GM21381 (cell line): ENCODE data around the gene CCIN.

Source experiments
- ATAC-seq: cut with Tn5 transposase; IDR thresholded peaks from one replicate; pipeline ENCODE4 v1.9.1; 2021; ENCODE audit warnings: mild to moderate bottlenecking, moderate library complexity; ENCODE audit not compliant: unreplicated experiment

The CCIN gene

DNA sequence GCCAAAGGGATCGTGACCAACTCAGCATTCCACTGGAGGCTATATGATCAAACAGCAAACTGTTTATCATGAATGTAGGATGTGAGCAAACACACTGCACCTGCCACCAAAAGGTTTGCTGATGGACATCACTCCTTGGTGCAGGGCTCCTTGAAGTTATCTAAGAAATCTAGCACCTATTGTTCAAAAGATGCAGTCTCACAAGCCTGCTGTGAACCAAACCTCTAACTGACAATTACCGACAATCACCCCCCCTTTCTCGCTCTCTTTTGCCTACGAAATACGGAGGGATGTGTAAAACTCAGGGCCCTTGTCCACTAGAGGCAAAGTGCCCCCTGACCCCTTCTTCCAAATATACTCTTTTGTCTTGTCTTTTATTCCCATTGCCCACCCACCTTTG is 19.0 kb downstream of the CCIN start:
- no peak for ATAC-seq

DNA sequence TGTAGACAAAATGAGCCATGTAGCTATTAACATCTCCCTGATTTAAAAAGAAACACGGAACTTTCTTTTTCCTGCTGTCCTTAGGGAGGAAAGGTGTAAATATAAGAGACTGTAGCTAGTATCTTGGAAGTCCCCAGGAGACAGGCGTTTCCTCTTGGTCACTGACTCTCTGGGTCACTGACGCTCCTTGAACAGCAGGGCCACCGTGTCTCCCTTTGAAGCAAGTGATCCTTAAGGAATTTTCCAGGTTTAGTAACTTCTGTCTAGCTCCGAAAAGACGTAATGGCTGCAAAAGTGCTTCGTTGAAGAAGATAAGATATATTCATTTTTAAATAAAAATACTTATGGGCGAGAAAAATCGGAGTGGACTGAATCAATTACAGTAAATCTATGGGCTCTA is 20.8 kb downstream of the CCIN start:
- no peak for ATAC-seq

DNA sequence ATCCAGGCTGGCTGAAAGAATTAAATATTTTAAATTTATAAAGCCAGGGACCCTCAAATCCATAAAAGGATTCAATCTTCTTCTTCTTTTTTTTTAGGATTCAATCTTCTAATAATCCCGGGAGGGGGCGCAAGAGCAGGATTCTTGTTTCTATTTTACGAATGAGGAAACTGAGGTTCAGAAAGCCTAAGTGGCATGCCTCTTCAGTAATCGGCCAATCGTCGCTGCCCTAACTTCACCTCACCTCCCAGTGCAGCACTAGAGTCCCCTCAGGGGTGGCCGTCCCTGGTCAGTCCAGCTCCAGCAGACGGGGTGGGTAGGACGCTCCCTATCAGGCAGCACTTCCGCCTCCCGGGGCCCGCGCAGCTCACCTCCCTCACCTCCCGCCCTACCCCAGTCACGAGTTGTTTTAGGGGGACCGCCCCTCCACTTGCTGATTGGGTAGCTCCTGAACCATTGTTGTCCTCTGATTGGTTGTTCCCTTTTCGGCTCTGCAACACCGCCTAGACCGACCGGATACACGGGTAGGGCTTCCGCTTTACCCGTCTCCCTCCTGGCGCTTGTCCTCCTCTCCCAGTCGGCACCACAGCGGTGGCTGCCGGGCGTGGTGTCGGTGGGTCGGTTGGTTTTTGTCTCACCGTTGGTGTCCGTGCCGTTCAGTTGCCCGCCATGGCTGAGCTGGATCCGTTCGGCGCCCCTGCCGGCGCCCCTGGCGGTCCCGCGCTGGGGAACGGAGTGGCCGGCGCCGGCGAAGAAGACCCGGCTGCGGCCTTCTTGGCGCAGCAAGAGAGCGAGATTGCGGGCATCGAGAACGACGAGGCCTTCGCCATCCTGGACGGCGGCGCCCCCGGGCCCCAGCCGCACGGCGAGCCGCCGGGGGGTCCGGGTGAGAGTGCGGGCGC is 21.5 kb downstream of the CCIN start, which contains the start of gene CLTA:
Gene CLTA (plus strand): TSS at position 534 of the 902 bp plus-strand sequence. CDS start 136 bp downstream, at position 670.
- ATAC-seq = peak; percentile 93

DNA sequence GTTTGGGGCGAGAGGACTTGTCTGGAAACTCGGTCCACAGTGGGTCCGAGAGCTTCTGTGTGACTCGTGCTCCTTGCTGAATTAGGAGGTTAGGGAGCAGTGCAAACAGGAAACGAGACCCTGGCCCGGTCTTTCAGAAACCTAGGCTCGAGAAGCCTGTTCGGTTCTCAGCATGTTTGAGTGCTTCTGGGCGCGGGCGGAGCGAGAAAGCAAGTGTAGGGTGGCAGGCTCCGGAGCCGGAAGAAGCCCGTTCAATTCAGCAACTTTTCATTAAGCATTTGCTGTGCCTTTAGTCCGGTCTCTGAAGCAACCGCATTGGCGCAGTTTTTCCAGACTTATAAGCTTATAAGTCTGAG is 22.1 kb downstream of the CCIN start:
- ATAC-seq = no peak

DNA sequence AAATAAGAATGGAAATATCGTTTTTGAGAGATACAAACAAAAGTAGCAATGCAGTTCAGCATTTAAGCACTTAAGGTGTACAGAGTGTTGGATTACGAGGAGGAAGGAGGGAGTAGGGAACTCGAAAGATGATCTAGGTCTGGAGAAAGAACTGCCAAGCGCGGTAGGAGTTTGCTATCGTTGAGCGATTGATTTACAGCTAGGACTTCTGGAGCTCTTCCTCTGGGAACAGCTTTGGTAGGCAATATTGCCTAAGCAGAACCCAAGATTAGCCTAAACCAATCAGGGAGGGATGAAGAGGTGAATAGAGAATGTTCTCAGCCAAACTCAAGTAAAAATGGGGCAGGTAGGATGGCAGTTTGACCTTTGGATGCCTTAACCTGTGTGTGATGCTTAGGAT is 22.5 kb downstream of the CCIN start:
- no peak for ATAC-seq

DNA sequence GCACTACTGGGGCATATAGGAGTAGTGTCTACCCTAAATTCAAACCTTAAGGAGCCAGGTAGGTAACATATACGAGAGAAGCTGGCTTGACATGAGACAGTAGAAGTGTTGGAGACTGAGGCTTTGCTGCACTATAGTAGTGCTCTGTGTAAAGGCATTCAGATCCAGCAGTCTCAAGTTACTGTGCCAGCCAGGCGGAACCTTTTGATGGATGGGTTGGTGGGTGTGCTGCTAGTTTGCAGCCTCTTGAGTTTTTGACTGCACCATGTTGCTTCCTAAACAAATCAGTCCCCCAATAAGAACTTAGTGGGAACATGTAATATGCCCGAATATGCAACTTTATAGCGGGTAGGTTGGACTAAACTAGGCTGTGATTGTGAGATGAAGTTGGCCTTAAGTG is 23.0 kb downstream of the CCIN start:
- ATAC-seq = no peak

DNA sequence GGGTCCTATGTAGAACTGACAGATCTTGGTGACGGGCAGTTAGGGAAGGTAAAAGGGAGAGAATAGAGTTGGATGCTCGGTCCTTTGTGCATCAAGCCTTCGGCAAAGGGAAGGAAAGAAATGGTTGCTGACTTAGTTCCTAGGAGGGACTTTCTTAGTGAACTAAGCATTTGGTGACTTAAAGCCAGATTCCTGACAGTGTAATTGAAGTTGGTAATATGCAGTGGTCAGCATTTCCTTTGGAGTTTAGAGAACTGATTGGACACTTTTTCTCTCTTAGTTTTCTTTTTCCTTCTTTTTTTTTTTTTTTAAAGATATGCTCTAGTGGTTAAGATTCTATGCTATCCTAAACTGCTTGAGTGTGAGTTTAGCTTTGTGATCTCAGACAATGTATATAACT is 23.8 kb downstream of the CCIN start:
- no peak for ATAC-seq

DNA sequence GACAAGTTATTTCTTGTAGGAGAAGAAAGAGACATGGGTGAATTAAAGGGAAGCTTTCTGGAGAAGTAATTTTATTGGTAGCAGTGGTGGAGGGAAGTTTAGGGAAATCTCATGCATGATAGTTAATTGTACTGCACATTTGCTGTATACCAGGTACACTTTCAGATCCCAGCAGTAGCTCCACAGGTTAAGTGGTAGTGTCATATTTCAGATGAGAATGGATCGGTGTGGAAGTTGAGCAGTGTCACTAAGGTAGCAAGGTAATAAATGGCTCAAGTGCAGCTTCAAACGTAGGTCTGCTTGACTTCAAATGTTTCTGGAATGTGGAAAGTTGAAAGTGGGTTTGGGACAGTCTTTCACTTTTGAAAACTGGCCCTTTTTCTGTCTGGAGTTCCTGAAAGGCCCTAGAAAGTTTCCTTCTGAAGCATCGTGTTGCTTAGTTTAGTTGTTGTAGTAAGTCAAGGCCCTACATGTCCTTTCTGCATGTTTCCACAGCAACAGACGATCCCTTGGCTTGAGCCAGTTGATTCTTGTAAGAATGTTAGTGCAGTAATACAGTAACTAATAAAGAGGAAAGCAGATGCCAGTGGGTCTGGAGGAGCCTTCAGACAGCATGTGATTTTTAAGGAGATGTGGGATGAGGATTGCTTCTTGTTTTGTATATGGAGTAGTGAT is 25.3 kb downstream of the CCIN start:
- ATAC-seq = no peak

DNA sequence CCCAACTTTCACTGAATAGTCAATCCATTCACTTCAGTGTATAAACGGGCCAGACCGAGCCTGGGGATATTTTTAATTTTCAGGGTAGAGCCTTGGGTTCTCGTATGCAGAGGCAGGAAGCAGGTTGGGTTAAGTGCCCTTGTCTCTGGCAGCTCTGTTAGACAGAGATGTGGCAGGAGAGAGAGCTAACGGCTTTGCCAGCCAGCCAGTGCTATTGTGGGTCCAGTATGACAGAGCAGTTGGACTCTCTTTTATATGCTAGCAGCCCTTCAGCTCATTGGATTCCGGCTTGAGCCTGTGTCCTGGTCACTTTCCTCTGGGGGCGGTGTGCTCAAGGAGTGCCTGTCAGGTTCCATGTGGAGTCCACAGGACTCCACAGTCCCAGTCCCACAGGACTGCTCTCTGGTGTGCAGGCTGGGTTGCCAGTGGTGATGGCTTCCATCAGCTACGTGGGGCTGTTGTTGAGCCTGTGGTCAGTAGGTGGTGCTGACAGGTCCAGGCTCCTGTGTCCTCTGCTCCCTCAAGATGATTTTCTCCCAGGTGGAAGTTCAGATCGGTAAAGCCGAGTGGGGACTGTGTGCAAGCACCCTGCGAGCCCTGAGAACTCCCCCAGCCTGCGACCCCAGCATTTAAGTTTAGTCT is 35.8 kb downstream of the CCIN start:
- no peak for ATAC-seq

DNA sequence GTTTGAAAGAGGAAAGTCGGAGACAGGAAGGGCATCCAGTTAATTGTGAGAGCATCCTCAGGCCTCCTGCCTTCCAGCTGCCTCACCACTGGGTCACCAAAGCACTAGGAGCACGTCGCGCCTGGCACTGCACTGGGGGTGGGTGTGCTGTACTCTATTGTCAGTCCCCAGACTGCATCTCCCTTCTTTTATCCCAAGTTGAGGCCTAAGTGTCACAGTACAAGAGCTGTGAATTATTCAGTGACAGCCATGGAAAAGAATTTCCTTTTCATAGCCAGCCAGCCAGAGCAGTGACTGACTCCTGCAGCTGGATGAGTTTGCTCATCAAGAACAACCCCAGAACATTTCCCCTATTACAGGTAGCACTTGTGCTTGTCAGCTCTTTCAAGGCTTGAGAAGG is 37.8 kb downstream of the CCIN start:
- ATAC-seq = no peak

DNA sequence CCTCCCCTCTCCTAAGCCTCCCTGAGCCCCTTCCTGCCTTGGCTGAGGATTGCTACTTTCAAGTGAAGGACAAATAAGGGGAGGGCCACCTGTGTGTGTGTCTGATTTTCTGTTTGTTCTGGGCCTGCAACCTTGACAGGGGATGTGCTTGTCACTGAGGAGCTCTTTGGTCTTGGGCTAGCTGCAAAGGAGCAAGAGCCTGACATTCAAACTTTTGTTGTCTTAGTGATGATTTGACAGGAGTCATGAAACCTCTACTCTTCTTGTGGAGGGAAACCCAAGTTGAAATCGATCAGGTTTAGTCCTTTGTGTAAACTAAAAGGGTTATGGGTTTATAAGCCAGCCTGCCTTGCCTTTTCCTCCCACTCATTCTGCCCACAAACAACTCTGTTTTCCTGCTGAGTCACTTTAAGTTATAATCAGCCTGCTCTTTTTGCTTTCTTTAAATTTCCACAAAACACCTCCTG is 38.4 kb downstream of the CCIN start:
- ATAC-seq = no peak

DNA sequence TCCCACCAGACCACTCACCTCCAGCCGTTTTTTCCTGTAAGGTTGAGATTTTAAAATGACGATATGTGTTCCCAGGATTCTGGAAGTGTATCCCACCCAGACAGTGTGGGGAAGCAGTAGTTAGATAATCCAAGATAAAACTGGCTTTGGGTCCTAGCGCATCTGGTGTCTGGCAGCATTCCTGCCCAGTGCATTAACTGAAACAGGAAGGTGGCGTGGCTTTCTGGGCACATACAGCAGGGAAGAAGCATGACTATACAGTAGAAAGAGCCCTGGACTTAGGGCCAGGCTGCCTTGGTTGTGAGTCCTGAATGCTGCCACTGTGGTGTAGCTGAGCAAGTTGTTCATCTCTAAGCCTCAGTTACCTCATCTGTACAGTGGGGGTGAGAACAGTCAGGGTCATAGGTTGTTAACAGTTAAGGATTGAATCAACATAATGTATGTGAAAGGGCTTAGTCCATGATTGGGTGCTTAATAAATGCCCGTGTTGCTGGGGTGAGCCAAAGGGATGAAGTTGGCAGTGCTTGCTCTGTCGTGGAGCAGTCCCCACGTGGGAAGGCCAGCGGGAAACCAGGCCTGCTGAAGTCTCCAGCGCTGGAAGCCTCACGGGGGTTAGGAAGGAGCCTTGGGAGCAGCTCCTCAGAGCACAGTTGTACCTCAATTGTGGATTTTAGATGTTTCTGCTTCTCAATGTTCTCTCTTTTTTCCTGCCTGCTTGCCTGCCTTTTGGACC is 39.5 kb downstream of the CCIN start:
- no peak for ATAC-seq

DNA sequence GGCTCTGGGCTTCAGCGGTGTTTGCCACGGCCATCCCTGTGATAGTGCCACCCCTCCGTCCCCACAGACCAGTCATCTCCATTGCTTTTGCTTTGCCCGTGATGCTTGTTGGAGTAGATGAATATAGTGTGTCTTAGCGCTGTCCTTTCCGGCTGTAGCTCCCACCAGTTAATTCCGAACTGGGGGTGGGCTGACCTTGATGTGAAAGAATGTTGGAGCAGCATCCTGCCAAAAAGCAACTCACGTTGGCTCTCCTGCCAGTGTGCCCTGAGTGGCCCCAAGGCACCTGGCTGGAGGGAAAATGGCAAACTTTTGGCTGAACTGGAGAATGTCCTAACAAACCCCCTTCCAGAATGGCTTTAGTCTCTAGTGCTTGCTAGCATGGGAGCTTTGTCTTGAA is 41.5 kb downstream of the CCIN start:
- no peak for ATAC-seq

DNA sequence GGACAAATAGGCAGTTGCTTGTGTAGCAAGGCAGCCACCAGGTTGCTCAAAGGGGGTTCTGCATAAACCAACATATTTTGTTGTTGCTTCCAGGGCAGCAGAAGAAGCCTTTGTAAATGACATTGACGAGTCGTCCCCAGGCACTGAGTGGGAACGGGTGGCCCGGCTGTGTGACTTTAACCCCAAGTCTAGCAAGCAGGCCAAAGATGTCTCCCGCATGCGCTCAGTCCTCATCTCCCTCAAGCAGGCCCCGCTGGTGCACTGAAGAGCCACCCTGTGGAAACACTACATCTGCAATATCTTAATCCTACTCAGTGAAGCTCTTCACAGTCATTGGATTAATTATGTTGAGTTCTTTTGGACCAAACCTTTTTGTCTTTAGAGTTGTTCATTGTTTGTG is 42.3 kb downstream of the CCIN start:
- ATAC-seq = no peak

DNA sequence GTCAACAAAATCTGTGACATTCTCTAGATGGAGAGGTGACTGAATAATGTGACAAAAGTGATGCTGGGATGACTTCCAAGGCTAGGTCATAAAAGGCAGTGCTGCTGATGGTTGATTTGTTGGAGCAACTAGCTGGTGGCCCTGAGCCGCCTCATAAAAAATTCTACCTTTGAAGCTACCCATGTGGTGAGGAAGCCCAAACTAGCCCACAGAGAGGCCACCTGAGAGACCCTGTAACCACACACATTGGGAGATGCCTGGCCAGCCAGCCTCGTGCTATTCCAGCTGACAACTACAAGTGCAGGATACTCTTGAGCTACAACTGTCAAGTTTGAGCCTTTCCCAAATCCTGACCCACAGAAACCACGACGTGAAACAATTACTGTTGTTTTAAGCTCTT is 44.2 kb downstream of the CCIN start:
- no peak for ATAC-seq

DNA sequence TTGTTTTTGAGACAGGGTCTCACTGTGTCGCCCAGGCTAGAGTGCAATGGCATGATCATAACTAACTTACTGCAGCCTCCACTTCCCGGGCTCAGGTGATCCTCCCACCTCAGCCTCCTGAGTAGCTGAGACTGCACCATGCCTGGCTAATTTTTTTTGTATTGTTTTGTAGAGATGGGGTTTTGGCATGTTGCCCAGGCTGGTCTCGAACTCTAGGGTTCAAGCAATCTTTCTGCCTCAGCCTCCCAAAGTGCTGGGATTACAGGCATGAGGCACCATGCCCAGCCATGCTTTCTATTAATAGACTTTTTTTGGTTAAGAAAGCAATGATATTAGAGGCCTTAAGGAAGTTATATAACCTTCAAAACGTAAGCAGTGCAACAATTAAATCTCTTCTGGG is 44.8 kb downstream of the CCIN start:
- ATAC-seq = no peak

DNA sequence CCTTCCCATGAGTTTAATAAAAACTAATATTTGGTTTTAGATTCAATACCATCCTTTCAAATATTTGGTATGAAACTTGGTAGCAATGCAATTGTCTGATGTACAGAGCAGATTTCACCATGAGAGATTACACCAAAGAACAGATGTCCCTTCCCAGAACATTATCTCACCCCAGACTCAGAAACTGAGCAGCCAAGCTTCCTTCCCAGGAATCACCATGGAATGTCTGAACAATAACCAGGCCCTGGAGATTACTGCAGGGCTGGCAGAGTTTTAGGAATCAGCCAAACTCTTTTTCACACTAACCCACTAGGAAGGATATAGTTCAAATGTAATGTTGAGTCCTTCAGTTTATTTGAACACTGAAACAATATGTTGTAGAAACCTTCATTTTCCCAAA is 45.4 kb downstream of the CCIN start:
- ATAC-seq = no peak

DNA sequence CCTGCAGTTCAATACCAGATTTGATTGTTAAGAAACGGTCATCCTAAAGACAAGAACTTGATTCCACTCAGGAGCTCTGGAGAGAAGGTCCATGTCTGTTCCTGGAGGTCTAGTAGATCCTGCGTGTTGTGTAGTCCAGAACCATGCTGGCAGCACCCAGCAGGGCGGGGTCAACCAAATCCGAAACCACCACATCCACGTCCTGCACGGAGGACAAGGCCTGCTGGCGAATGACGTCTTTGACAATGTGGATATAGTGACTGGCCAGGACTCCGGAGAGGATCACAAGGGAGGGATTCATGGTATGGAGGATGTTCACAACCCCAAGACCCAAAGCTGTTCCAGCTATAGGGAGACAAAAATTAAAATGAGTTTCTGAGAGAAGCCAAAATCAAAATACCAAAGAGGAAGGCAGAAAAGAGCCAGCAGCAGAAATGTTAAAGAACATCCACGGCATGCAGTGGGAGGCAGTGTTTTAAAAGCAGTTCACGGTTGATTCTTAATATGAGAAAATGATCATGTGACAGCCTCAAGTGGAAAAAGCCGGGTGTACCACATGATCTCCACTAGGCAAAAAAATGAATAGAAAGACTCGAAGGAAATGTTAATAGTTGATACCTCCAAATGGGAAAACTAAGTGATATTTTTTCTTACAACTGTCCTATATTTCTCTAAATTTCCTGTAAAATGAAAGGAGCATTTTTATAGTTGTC is 48.2 kb downstream of the CCIN start:
- ATAC-seq = no peak

DNA sequence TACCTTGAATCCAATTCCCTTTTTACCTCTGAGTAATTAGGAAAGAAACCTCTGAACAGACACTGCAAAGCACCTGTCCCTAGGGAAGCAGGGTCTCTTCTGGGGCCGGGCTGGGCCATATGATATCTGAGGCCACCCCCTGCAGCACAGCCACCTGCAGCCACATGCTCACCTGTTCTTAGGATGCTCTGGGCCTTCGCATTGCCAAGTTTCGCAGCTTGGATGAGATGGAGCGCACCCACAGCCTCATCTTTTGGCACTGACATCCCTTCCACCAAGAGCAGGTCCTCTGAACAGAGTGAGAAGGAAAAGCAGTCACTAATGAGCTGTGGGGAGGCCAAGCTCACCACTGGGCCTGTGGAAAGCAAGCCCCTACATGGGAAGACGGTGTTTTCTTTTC is 48.8 kb downstream of the CCIN start:
- no peak for ATAC-seq

DNA sequence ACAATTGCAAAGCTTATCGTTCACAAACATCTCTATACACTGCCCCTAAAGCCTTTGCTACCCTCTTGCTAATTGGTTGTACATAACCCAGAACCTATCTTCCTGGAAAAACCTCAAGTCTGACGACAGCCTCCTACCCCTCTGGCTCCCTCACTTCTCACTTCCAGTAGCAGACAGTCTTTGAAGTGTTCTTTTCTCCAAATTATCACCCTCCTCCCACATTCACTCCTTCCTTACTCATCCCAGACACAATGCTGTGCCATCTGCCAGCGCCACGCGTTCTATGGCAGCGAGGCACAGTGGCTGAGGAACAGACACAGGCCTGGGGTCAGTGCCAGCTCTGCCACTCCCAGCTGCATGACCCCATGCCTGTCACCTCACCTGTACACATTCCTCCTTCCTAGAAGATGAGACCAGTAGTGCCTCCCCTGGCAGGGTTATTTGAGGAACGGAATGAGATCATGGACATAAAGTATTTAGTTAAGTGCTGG is 49.3 kb downstream of the CCIN start:
- no peak for ATAC-seq
